NT2/D1 (cell line): ENCODE measurements around the gene ABCB7.
"Not testable (repeated sequence)": the region's sequence is repeated elsewhere in the genome, so short reads cannot be mapped to it uniquely, and the experiment has no call there.

Source experiments
- DNase-seq: peaks from one replicate; pipeline ENCODE4 v3.0.0-alpha.2; 2011; ENCODE audit warnings: low read depth, low spot score
- H3K27me3 ChIP-seq: 2 replicates; pipeline ENCODE4 v1.6.0; 2011; ENCODE audit warnings: mild to moderate bottlenecking; ENCODE audit not compliant: insufficient read length, insufficient read depth
- H3K36me3 ChIP-seq: 2 replicates; pipeline ENCODE4 v1.6.1; 2011; ENCODE audit warnings: mild to moderate bottlenecking, low read length, mixed read lengths; ENCODE audit not compliant: insufficient read depth, insufficient read length
- H3K4me1 ChIP-seq: 2 replicates; pipeline ENCODE4 v1.5.1; 2011; ENCODE audit not compliant: insufficient read depth, insufficient read length
- H3K4me3 ChIP-seq: 2 replicates; pipeline ENCODE4 v1.5.1; 2011; ENCODE audit warnings: low read depth; ENCODE audit not compliant: insufficient read length
- H3K9ac ChIP-seq: 2 replicates; pipeline ENCODE4 v1.6.0; 2011; ENCODE audit warnings: low read depth; ENCODE audit not compliant: insufficient read length
- H3K9me3 ChIP-seq: 2 replicates; pipeline ENCODE4 v1.5.1; 2011; ENCODE audit warnings: mild to moderate bottlenecking, low read length; ENCODE audit not compliant: insufficient read depth
- SUZ12 ChIP-seq: IDR thresholded peaks from 2 replicates; pipeline ENCODE4 v1.6.1; 2011; ENCODE audit not compliant: insufficient read length, insufficient read depth; ENCODE audit errors: extremely low read depth
- YY1 ChIP-seq: IDR thresholded peaks from 2 replicates; pipeline ENCODE4 v1.6.1; 2011; ENCODE audit not compliant: insufficient read length, insufficient read depth
- ZNF274 ChIP-seq: IDR thresholded peaks from 2 replicates; pipeline ENCODE4 v1.6.1; 2011; ENCODE audit warnings: mild to moderate bottlenecking, low read depth, low read length

Gene ABCB7

DNA sequence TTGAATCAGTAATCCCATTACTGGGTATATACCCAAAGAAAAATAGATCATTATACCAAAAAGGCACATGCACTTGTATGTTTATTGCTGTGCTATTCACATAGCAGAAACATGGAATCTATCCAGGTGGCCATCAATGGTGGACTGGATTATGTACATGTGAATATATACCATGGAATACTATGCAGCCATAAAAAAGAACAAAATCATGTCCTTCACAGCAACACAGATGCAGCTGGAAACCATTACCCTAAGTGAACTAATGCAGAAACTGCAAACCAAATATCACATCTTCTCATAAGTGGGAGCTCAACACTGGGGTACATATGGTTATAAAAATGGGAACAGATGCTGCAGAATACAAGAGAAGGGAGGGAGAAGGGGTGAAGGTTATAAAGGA is 110.7 kb downstream of the ABCB7 start:
- DNase-seq, result no peak
- Histone ChIP-seq H3K9me3 (no peaks in the 10 kb centered on the region), H3K27me3 (no peaks in the 10 kb centered on the region), H3K4me1 (no peaks in the 10 kb centered on the region), H3K4me3 (no peak overlapping the region), H3K9ac (no peak overlapping the region), H3K36me3 (peaks cover 7% of the 10 kb centered on the region)
- TF ChIP-seq SUZ12, result no peak
- no peak for TF ChIP-seq ZNF274
- no peak for TF ChIP-seq YY1

DNA sequence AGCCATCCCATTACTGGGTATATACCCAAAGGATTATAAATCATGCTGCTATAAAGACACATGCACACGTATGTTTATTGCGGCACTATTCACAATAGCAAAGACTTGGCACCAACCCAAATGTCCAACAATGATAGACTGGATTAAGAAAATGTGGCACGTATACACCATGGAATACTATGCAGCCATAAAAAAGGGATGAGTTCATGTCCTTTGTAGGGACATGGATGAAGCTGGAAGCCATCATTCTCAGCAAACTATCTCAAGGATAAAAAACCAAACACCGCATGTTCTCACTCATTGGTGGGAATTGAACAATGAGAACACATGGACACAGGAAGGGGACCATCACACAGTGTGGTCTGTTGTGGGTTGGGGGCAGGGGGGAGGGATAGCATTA is 111.9 kb downstream of the ABCB7 start:
- not testable (repeated sequence) for H3K9ac ChIP-seq, H3K4me1 ChIP-seq, H3K4me3 ChIP-seq, DNase-seq, H3K9me3 ChIP-seq, H3K36me3 ChIP-seq, H3K27me3 ChIP-seq

DNA sequence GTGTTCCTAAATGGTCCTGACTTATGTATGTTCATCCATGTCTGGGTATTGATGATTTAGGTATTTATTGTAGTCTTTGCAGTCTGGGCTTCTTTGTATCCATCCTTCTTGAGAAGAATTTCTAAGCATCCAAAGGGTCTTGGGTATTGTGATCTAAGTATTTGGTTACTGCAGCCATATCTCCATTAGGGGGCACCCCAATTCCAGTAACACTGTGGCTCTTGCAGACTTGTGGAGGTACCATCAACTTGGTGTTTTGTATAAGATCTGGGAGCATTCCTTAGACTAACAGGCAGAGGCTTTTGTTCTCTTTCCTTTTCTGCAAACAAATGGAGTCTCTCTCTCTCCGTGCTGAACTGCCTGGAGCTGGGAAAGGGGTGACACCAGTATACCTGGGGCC is 117.2 kb downstream of the ABCB7 start:
- peak; percentile 56 for DNase-seq

More for the DNA sequence above, 117.2 kb downstream of the ABCB7 start:
- no peaks in the 10 kb centered on the region for H3K27me3 ChIP-seq
- TF ChIP-seq SUZ12 (no peak), ZNF274 (no peak), YY1 (no peak)
- H3K36me3 ChIP-seq, result no peaks in the 10 kb centered on the region
- no peak overlapping the region for H3K4me3 ChIP-seq
- H3K4me1 ChIP-seq, result no peaks in the 10 kb centered on the region
- no peak overlapping the region for H3K9ac ChIP-seq
- peaks cover 3% of the 10 kb centered on the region; the same call in 1 of the 2 replicates for H3K9me3 ChIP-seq
